Progenitor cell of endocrine pancreas (in vitro differentiated cells): ENCODE data around the gene DENND1A. TPM values are rescaled to one million over a fixed set of nuclear protein-coding genes. Genes with fewer than 3 reads are reported as not detected.

ENCODE experiments used
- DNase-seq: peaks from one replicate; pipeline ENCODE4 v3.0.0; 2021; ENCODE audit warnings: low spot score; ENCODE audit not compliant: unreplicated experiment
- H3K27ac Mint-ChIP-seq: 2 replicates; pipeline ENCODE4 v1.8.0; 2021; ENCODE audit warnings: mild to moderate bottlenecking, moderate library complexity, mixed read lengths
- H3K27me3 Mint-ChIP-seq: 2 replicates; pipeline ENCODE4 v1.8.0; 2021; ENCODE audit warnings: mixed read lengths
- H3K36me3 Mint-ChIP-seq: 2 replicates; pipeline ENCODE4 v1.8.0; 2022; ENCODE audit warnings: mixed read lengths; ENCODE audit not compliant: insufficient read depth
- H3K4me1 Mint-ChIP-seq: 2 replicates; pipeline ENCODE4 v1.8.0; 2021; ENCODE audit warnings: low read depth, mixed read lengths
- H3K4me3 Mint-ChIP-seq: 2 replicates; pipeline ENCODE4 v1.8.0; 2021; ENCODE audit warnings: low read depth, mild to moderate bottlenecking, moderate library complexity, mixed read lengths
- H3K9me3 Mint-ChIP-seq: 2 replicates; pipeline ENCODE4 v1.8.0; 2021; ENCODE audit warnings: low read depth, mixed read lengths
- CTCF ChIP-seq: fragments of 200-600 bp; sonication (generic); IDR thresholded peaks from one replicate; pipeline ENCODE4 v1.5.0; 2021; ENCODE audit warnings: antibody characterized with exemption, mild to moderate bottlenecking; ENCODE audit not compliant: unreplicated experiment
- total RNA-seq: library from RNA; stranded (reverse); gene quantifications from 2 replicates; pipeline ENCODE4 v1.2.1, GENCODE V29; 2021

Gene DENND1A
- total RNA-seq, 1 donor from 2014 or later, result 20.1 TPM

- no peak overlapping the region for H3K4me3 Mint-ChIP-seq
- H3K9me3 Mint-ChIP-seq, result peaks cover 18% of the 10 kb centered on the region
- no peak for TF ChIP-seq CTCF
- peaks cover 16% of the 10 kb centered on the region for H3K36me3 Mint-ChIP-seq
- H3K4me1 Mint-ChIP-seq, result no peaks in the 10 kb centered on the region
- H3K27me3 Mint-ChIP-seq, result no peaks in the 10 kb centered on the region
- no peak for DNase-seq
- peak overlapping the region; percentile 18 for H3K27ac Mint-ChIP-seq
Observed at GRCh38 chr9:123848447-123849085, 81.4 kb downstream of the DENND1A start.

DNA sequence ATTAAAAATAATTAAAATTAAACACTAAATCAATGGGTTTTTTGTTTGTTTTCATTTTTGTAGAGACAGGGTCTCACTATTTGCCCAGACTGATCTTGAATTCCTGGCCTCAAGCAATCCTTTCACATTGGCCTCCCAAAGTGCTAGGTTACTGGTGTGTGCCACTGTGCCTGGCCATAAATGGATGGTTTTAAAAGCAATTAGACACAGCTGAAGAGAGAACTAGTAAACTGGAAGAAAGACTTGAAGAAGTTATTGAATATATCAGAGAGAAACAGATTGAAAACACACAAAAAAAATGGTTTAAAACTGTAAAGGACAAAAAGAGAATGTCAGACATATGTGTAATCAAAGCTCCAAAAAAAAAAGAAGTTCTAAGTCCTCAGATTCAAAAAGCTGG is 83.0 kb downstream of the DENND1A start:
- DNase-seq, result no peak
- no peaks in the 10 kb centered on the region for H3K27me3 Mint-ChIP-seq
- H3K27ac Mint-ChIP-seq, result no peak overlapping the region
- TF ChIP-seq CTCF, result no peak
- no peaks in the 10 kb centered on the region for H3K4me1 Mint-ChIP-seq
- peaks cover 18% of the 10 kb centered on the region for H3K9me3 Mint-ChIP-seq
- H3K36me3 Mint-ChIP-seq, result peaks cover 18% of the 10 kb centered on the region
- H3K4me3 Mint-ChIP-seq, result no peak overlapping the region

GRCh38 chr9:123843703-123844102 is 86.2 kb downstream of the DENND1A start:
- no peak for DNase-seq
- TF ChIP-seq CTCF, result no peak
- H3K9me3 Mint-ChIP-seq, result peaks cover 18% of the 10 kb centered on the region
- no peaks in the 10 kb centered on the region for H3K4me1 Mint-ChIP-seq
- H3K4me3 Mint-ChIP-seq, result no peak overlapping the region
- peaks cover 18% of the 10 kb centered on the region for H3K36me3 Mint-ChIP-seq
- no peaks in the 10 kb centered on the region for H3K27me3 Mint-ChIP-seq
- no peak overlapping the region for H3K27ac Mint-ChIP-seq

DNA sequence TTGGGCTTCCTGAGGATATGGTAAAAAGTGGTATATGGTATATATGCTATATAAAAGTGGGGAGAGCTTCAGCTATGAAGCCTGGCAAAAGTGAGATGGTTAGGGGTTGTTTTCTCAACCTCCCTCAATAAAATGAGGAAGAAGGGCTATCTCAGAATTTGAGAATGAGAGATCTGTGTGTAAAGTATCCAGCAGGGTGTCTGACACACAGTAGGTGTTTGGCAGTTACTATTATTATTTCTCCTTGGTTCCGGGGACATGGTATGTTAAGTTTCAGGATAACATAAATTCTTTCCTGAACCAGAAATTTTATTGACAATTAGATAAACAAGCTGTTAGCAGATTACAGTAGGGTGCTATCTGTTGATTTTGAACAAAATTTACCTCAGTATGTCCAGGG is 94.1 kb downstream of the DENND1A start:
- peaks cover 13% of the 10 kb centered on the region for H3K9me3 Mint-ChIP-seq
- no peak overlapping the region for H3K4me3 Mint-ChIP-seq
- no peak overlapping the region for H3K27ac Mint-ChIP-seq
- H3K36me3 Mint-ChIP-seq, result peaks cover 12% of the 10 kb centered on the region
- no peak for DNase-seq
- H3K4me1 Mint-ChIP-seq, result peaks cover 16% of the 10 kb centered on the region
- TF ChIP-seq CTCF, result no peak
- H3K27me3 Mint-ChIP-seq, result no peaks in the 10 kb centered on the region

DNA sequence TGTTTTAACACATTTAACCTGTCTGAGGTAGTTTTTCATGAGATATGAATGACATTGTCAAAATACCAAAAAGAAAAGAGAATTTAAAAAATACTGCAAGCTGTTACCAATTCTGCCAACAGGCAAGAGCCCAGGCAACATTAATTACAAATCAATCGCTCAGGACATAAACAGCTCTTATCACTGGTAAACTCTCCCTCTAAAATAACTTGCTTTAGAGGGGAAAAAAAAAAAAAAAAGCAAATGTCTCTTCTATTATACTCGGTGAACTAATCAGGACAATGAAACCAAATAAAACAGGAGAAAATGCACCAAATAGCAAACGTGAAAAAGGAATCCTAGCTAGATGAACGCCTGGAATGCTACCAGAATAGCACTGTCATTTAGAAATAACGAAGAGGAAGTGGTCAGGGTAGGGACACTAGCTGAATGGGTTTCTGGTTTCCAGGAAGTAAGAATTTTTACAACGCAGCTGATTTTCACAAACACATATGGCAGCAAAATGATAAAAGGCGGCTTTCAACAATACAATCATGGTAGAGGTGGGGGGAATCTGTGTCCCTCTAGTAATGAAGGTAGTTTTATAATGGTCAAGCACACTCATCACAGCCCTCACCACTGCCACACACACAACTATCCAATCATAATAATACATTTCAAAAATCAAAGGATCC is 94.9 kb downstream of the DENND1A start:
- Mint-ChIP-seq H3K27ac (peak overlapping the region; percentile 65), H3K9me3 (peaks cover 17% of the 10 kb centered on the region), H3K4me1 (peaks cover 16% of the 10 kb centered on the region), H3K27me3 (no peaks in the 10 kb centered on the region), H3K36me3 (peaks cover 15% of the 10 kb centered on the region), H3K4me3 (no peak overlapping the region)
- DNase-seq, result no peak
- no peak for TF ChIP-seq CTCF
